ENCODE data around the gene GALNT2.

DNA sequence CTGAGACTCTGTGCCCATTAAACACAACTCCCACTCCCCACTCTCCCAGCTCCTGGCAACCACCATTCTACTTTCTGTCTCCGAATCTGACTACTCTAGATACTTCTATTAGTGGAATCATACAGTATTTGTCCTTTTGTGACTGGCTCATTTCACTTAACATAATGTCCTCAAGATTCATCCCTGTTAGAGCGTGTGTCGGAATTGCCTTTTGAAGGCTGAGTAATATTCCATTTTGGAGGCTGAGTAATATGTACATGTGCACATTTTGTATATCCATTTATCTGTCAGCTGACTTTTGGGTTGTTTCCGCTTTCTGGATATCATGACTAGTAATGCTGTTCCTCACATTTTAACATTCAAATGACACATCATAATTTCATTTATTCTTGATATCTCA, 30.3 kb downstream of the GALNT2 start:
- TF ChIP-seq, protein P1, sequence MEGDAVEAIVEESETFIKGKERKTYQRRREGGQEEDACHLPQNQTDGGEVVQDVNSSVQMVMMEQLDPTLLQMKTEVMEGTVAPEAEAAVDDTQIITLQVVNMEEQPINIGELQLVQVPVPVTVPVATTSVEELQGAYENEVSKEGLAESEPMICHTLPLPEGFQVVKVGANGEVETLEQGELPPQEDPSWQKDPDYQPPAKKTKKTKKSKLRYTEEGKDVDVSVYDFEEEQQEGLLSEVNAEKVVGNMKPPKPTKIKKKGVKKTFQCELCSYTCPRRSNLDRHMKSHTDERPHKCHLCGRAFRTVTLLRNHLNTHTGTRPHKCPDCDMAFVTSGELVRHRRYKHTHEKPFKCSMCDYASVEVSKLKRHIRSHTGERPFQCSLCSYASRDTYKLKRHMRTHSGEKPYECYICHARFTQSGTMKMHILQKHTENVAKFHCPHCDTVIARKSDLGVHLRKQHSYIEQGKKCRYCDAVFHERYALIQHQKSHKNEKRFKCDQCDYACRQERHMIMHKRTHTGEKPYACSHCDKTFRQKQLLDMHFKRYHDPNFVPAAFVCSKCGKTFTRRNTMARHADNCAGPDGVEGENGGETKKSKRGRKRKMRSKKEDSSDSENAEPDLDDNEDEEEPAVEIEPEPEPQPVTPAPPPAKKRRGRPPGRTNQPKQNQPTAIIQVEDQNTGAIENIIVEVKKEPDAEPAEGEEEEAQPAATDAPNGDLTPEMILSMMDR (IDR thresholded peaks at IDR 0.05) = no peak
- no peak for TF ChIP-seq POLR2AphosphoS5 (IDR thresholded peaks at IDR 0.05; ENCODE audit: low read depth, low read length)
- TF ChIP-seq, protein P2, sequence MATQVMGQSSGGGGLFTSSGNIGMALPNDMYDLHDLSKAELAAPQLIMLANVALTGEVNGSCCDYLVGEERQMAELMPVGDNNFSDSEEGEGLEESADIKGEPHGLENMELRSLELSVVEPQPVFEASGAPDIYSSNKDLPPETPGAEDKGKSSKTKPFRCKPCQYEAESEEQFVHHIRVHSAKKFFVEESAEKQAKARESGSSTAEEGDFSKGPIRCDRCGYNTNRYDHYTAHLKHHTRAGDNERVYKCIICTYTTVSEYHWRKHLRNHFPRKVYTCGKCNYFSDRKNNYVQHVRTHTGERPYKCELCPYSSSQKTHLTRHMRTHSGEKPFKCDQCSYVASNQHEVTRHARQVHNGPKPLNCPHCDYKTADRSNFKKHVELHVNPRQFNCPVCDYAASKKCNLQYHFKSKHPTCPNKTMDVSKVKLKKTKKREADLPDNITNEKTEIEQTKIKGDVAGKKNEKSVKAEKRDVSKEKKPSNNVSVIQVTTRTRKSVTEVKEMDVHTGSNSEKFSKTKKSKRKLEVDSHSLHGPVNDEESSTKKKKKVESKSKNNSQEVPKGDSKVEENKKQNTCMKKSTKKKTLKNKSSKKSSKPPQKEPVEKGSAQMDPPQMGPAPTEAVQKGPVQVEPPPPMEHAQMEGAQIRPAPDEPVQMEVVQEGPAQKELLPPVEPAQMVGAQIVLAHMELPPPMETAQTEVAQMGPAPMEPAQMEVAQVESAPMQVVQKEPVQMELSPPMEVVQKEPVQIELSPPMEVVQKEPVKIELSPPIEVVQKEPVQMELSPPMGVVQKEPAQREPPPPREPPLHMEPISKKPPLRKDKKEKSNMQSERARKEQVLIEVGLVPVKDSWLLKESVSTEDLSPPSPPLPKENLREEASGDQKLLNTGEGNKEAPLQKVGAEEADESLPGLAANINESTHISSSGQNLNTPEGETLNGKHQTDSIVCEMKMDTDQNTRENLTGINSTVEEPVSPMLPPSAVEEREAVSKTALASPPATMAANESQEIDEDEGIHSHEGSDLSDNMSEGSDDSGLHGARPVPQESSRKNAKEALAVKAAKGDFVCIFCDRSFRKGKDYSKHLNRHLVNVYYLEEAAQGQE (IDR thresholded peaks at IDR 0.05; ENCODE audit: insufficient read depth in 1 of 2, low read depth in 2 of 2, low read length in 1 of 2) = no peak
- no peak for TF ChIP-seq TCF7L2 (IDR thresholded peaks at IDR 0.05; ENCODE audit: low read depth, low read length)
- no peak for TF ChIP-seq SIN3A (IDR thresholded peaks at IDR 0.05; ENCODE audit: borderline replicate concordance, insufficient read depth, low read depth, low read length)
